Natural killer cell (primary cell): ENCODE measurements around the gene CASP9. TPM values are rescaled to one million over a fixed set of nuclear protein-coding genes. Genes with fewer than 3 reads are reported as not detected.
"Not testable (repeated sequence)": the region's sequence is repeated elsewhere in the genome, so short reads cannot be mapped to it uniquely, and the experiment has no call there.

ENCODE experiments used
- ATAC-seq, 3 donors: fragments of 150-1000 bp in 2 of 3; fragments of 200-7000 bp in 1 of 3; cut with Tn5 transposase; 1 replicate in 1 of 3; 2 replicates in 2 of 3; pipeline ENCODE4 v1.10.0; 2021; ENCODE audit warnings: mild to moderate bottlenecking in 2 of 3, moderate library complexity in 2 of 3
- DNase-seq, 2 donors: peaks; one replicate each; pipeline versions ENCODE4 v3.0.0 to v3.0.0-alpha.2; 2013 to 2021; ENCODE audit warnings: mixed read lengths in 1 of 2
- H3K27ac ChIP-seq: one replicate; pipeline ENCODE4 v1.5.1; 2013; ENCODE audit warnings: mild to moderate bottlenecking, low read length
- H3K27me3 ChIP-seq: one replicate; pipeline ENCODE4 v1.6.1; 2013; ENCODE audit warnings: low read length; ENCODE audit not compliant: control insufficient read depth, insufficient read depth
- H3K36me3 ChIP-seq: one replicate; pipeline ENCODE4 v1.6.1; 2013; ENCODE audit warnings: low read length; ENCODE audit not compliant: control insufficient read depth, insufficient read depth
- H3K4me1 ChIP-seq: one replicate; pipeline ENCODE4 v1.6.1; 2013; ENCODE audit warnings: low read length; ENCODE audit not compliant: control insufficient read depth, insufficient read depth
- H3K4me3 ChIP-seq: one replicate; pipeline ENCODE4 v1.5.1; 2013; ENCODE audit warnings: low read length
- H3K9me3 ChIP-seq: one replicate; pipeline ENCODE4 v1.6.1; 2013; ENCODE audit warnings: low read length; ENCODE audit not compliant: control insufficient read depth, insufficient read depth
- H3K27ac Mint-ChIP-seq, 2 donors: one replicate each; pipeline ENCODE4 v1.8.0; 2022; ENCODE audit warnings: mild to moderate bottlenecking in 2 of 2, mixed read lengths in 2 of 2, moderate library complexity in 1 of 2
- H3K27me3 Mint-ChIP-seq, 2 donors: one replicate each; pipeline ENCODE4 v1.8.0; 2022; ENCODE audit warnings: low read depth in 2 of 2, mixed read lengths in 2 of 2
- H3K36me3 Mint-ChIP-seq: one replicate; pipeline ENCODE4 v1.8.0; 2022; ENCODE audit warnings: mixed read lengths
- H3K4me1 Mint-ChIP-seq, 2 donors: one replicate each; pipeline ENCODE4 v1.8.0; 2022; ENCODE audit warnings: mixed read lengths in 2 of 2
- H3K4me3 Mint-ChIP-seq: one replicate; pipeline ENCODE4 v1.8.0; 2022; ENCODE audit warnings: mild to moderate bottlenecking, moderate library complexity, mixed read lengths
- H3K9me3 Mint-ChIP-seq, 2 donors: one replicate each; pipeline ENCODE4 v1.8.0; 2022; ENCODE audit warnings: mixed read lengths in 2 of 2
- WGBS: methylation state at CpG from one replicate; pipeline ENCODE4 v1.1.7; 2013; ENCODE audit warnings: missing lambda C conversion rate; ENCODE audit not compliant: insufficient coverage; 5-methylcytosine and 5-hydroxymethylcytosine counted together
- intact Hi-C: fragments of 100-400 bp; cut with micrococcal nuclease; formaldehyde crosslinking; loops from one replicate; pipeline ENCODE4 v1.14.2; 2022
- total RNA-seq, 4 donors: library from RNA; stranded (reverse); fragments of 120-200 nt in 1 of 4; gene quantifications; one replicate each; pipeline versions ENCODE4 v1.2.3 to v1.2.4, GENCODE V29; 2013 to 2022
- TF ChIP-seq, protein P1 (sequence below): fragments of 200-600 bp; IDR thresholded peaks from one replicate; pipeline ENCODE4 v1.8.0; 2022; ENCODE audit warnings: antibody characterized with exemption

Gene CASP9
- total RNA-seq, 3 donors from 2014 or later (not counting 1 experiment from before 2014, with no cell fraction given): 13.4 to 20.5 (median 13.5) TPM

- Mint-ChIP-seq H3K27me3 (peaks cover 0 to 4% of the 10 kb centered on the region in 2 donors), H3K9me3 (no peaks in the 10 kb centered on the region), H3K4me1 (no peaks in the 10 kb centered on the region), H3K27ac (no peak overlapping the region), H3K36me3 (no peaks in the 10 kb centered on the region), H3K4me3 (no peak overlapping the region)
- TF ChIP-seq, protein P1, sequence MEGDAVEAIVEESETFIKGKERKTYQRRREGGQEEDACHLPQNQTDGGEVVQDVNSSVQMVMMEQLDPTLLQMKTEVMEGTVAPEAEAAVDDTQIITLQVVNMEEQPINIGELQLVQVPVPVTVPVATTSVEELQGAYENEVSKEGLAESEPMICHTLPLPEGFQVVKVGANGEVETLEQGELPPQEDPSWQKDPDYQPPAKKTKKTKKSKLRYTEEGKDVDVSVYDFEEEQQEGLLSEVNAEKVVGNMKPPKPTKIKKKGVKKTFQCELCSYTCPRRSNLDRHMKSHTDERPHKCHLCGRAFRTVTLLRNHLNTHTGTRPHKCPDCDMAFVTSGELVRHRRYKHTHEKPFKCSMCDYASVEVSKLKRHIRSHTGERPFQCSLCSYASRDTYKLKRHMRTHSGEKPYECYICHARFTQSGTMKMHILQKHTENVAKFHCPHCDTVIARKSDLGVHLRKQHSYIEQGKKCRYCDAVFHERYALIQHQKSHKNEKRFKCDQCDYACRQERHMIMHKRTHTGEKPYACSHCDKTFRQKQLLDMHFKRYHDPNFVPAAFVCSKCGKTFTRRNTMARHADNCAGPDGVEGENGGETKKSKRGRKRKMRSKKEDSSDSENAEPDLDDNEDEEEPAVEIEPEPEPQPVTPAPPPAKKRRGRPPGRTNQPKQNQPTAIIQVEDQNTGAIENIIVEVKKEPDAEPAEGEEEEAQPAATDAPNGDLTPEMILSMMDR: no peak
- Histone ChIP-seq H3K9me3 (no peaks in the 10 kb centered on the region), H3K27ac (no peak overlapping the region), H3K4me1 (no peaks in the 10 kb centered on the region), H3K4me3 (no peak overlapping the region), H3K27me3 (no peaks in the 10 kb centered on the region), H3K36me3 (no peaks in the 10 kb centered on the region)
- DNase-seq (no peak), ATAC-seq (no peak)
- intact Hi-C loops: no loop called here
- WGBS: 78% methylated on average over 10 of the region's 10 CpGs
These were observed 64.0 kb downstream of the CASP9 start for GRCh38 chr1:15459771-15460707.

DNA sequence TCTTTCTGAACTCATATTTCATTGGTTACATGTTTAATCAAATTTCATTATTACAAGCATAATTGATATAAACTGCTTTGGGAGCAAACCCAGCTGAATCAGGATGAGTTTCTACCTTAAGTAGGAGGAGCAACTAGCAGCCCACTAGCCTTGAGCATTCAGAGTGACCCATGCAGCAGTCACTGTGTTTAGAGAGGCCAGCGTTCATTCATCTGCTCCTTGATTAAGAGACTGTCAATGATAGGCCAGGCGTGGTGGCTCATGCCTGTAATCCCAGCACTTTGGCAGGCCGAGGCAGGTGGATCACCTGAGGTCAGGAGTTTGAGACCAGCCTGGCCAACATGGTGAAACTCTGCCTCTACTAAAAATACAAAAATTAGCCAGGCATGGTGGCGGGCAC, 65.6 kb downstream of the CASP9 start:
- ATAC-seq, H3K27me3 Mint-ChIP-seq, H3K36me3 Mint-ChIP-seq, H3K9me3 ChIP-seq, H3K4me1 Mint-ChIP-seq, H3K9me3 Mint-ChIP-seq, H3K27ac Mint-ChIP-seq, H3K27ac ChIP-seq, H3K36me3 ChIP-seq, H3K27me3 ChIP-seq, H3K4me3 ChIP-seq, DNase-seq, intact Hi-C loops, H3K4me3 Mint-ChIP-seq, H3K4me1 ChIP-seq: not testable (repeated sequence)
- whole genome bisulfite sequencing: 93% methylated on average over 4 of the region's 4 CpGs

- H3K27ac ChIP-seq: no peak overlapping the region
- no peaks in the 10 kb centered on the region for H3K36me3 Mint-ChIP-seq
- no peaks in the 10 kb centered on the region for H3K4me1 ChIP-seq
- H3K4me3 Mint-ChIP-seq: no peak overlapping the region
- H3K27me3 ChIP-seq: no peaks in the 10 kb centered on the region
- H3K9me3 Mint-ChIP-seq: no peaks in the 10 kb centered on the region
- no peaks in the 10 kb centered on the region for H3K4me1 Mint-ChIP-seq
- peaks cover 0 to 4% of the 10 kb centered on the region in 2 donors for H3K27me3 Mint-ChIP-seq
- TF ChIP-seq, protein P1: no peak
- no peak overlapping the region for H3K4me3 ChIP-seq
- no peaks in the 10 kb centered on the region for H3K36me3 ChIP-seq
- no peaks in the 10 kb centered on the region for H3K9me3 ChIP-seq
- intact Hi-C loops: no loop called here
- no peak for ATAC-seq
- no peak for DNase-seq
- 88% methylated on average over 1 of the region's 2 CpGs for WGBS
- no peak overlapping the region for H3K27ac Mint-ChIP-seq
These were observed 66.4 kb downstream of the CASP9 start for GRCh38 chr1:15457585-15457984.

DNA sequence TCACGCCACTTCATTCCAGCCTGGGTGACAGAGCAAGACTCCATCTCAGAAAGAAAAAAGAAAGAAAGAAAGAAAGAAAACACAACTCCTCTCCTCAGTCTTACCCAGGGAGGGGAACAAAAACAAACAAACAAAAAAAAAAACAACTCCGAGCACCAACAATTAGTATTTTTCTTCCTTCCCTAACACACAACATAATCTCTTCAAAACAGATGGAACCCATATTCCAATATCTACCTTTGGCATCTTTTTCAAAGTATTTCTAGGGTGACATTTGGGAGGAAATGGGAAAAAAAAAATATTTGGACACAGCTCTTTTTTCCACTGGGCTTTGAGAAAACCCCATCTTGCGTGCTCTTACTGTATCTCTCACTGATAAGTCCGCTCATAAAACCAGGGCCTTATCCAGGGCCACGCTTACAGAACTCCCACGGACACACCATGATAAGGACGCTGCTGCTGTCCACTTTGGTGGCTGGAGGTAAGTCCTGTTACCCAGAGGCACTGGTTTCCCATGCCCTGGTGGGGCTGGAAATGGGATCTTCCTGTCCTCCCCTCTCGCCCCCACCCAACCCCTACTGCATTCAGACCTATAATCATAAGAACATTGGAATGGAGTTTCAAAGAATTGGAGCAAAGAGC, 67.6 kb downstream of the CASP9 start, which contains the start of gene CELA2A:
Gene CELA2A (plus strand): TSS at position 420 of the 642 bp plus-strand sequence. CDS start 22 bp downstream, at position 442.
- Mint-ChIP-seq H3K9me3 (no peaks in the 10 kb centered on the region), H3K36me3 (no peaks in the 10 kb centered on the region), H3K27ac (no peak within 1 kb of the TSS), H3K4me3 (no peak within 1 kb of the TSS), H3K4me1 (no peaks in the 10 kb centered on the region), H3K27me3 (peaks cover 0 to 4% of the 10 kb centered on the region in 2 donors)
- WGBS: 90% methylated on average over 5 of the region's 8 CpGs
- Histone ChIP-seq H3K27ac (no peak within 1 kb of the TSS), H3K27me3 (no peaks in the 10 kb centered on the region), H3K4me3 (no peak within 1 kb of the TSS), H3K9me3 (no peaks in the 10 kb centered on the region), H3K4me1 (no peaks in the 10 kb centered on the region), H3K36me3 (no peaks in the 10 kb centered on the region)
- TF ChIP-seq, protein P1: no peak
- DNase-seq: no peak
- intact Hi-C loops: no loop called here
- ATAC-seq: no peak
